H1 (cell line): Measurements from ENCODE around the gene COQ10B. TPM values are rescaled to one million over a fixed set of nuclear protein-coding genes. Genes with fewer than 3 reads are reported as not detected.

Experiments used
- BACH1 ChIP-seq: IDR thresholded peaks from 2 replicates; pipeline ENCODE4 v1.6.1; 2012; ENCODE audit warnings: low read length, improper control_type of control experiment
- CHD7 ChIP-seq: fragments of 300-600 bp; sonication (generic); IDR thresholded peaks from 2 replicates; pipeline ENCODE4 v1.7.1; 2012; ENCODE audit warnings: low read length, moderate library complexity, mild to moderate bottlenecking, inconsistent platforms; ENCODE audit not compliant: insufficient replicate concordance
- HDAC2 ChIP-seq, 2 experiments: fragments of 300-600 bp in 1 of 2; sonication (generic) in 1 of 2; IDR thresholded peaks; 2 replicates each; pipeline ENCODE4 v1.6.1; 2011 to 2012; ENCODE audit warnings: low read depth in 2 of 2, low read length in 2 of 2, mild to moderate bottlenecking in 2 of 2, moderate library complexity in 2 of 2, borderline replicate concordance in 1 of 2, inconsistent platforms in 1 of 2
- MAFK ChIP-seq: IDR thresholded peaks from 2 replicates; pipeline ENCODE4 v1.6.1; 2012; ENCODE audit warnings: low read depth, mild to moderate bottlenecking, improper control_type of control experiment, low read length
- NANOG ChIP-seq: IDR thresholded peaks from 2 replicates; pipeline ENCODE4 v1.6.1; 2011; ENCODE audit warnings: low read length, low read depth, mild to moderate bottlenecking, inconsistent platforms; ENCODE audit not compliant: insufficient read depth, poor library complexity, severe bottlenecking
- NRF1 ChIP-seq: IDR thresholded peaks from 2 replicates; pipeline ENCODE4 v1.6.1; 2011; ENCODE audit warnings: mild to moderate bottlenecking, low read depth, low read length, improper control_type of control experiment
- POU5F1 ChIP-seq: IDR thresholded peaks from 2 replicates; pipeline ENCODE4 v1.6.1; 2011; ENCODE audit warnings: low read depth, mild to moderate bottlenecking, low read length, moderate library complexity
- SAP30 ChIP-seq: fragments of 300-600 bp; sonication (generic); IDR thresholded peaks from 2 replicates; pipeline ENCODE4 v1.7.1; 2012; ENCODE audit warnings: low read length, moderate library complexity, mild to moderate bottlenecking, inconsistent platforms; ENCODE audit not compliant: insufficient read depth, insufficient replicate concordance
- SRF ChIP-seq: IDR thresholded peaks from 2 replicates; pipeline ENCODE4 v1.6.1; 2011; ENCODE audit warnings: mild to moderate bottlenecking, low read depth, low read length, moderate library complexity
- SUZ12 ChIP-seq: fragments of 200-600 bp; sonication (generic); IDR thresholded peaks from 2 replicates; pipeline ENCODE4 v1.6.1; 2012; ENCODE audit warnings: mild to moderate bottlenecking, inconsistent platforms, low read length, moderate library complexity, mixed read lengths
- TAF1 ChIP-seq: IDR thresholded peaks from 2 replicates; pipeline ENCODE4 v1.6.1; 2011; ENCODE audit warnings: mild to moderate bottlenecking, low read depth, low read length
- polyA plus RNA-seq, 7 experiments: library from polyadenylated mRNA; depleted of rRNA in 3 of 7; stranded (reverse) in 5 of 7; unstranded in 2 of 7; fragments of >200 nt in 5 of 7; fragments of 200-250 nt in 2 of 7; gene quantifications; 1 replicate in 5 of 7; 2 replicates in 1 of 7; 4 replicates in 1 of 7; pipeline versions ENCODE4 v1.2.1 to v1.2.3, GENCODE V29; 2011 to 2013; ENCODE audit warnings: missing spikeins in 2 of 7, mixed read lengths in 2 of 7
- total RNA-seq: library from RNA; stranded (reverse); fragmentation: NEBNext Ultra II Directional; extraction: Animal tissue kit (Norgen Biotek cat#: 25700); gene quantifications from 2 replicates; pipeline ENCODE4 v1.2.1, GENCODE V29; 2021

Gene COQ10B
- total and polyA plus RNA-seq, 2 of the 8 experiments (the other 6 are each of a cell fraction or from before 2014, with no cell fraction given): 1.9 to 17.3 TPM

GRCh38 chr2:197453914-197454398 lies 604 bp downstream of the COQ10B start (continued):
- TF ChIP-seq POU5F1 (no peak), SRF (no peak), HDAC2 (IDR thresholded peaks at IDR 0.05; ENCODE audit: borderline replicate concordance in 1 of 2, low read depth in 2 of 2, low read length in 2 of 2) (no peak), SUZ12 (no peak), NRF1 (no peak), NANOG (no peak), TAF1 (peak; percentile 75; the same call in 1 of the 2 replicates), SAP30 (peak; percentile 68), BACH1 (no peak), CHD7 (no peak), MAFK (no peak)
